RPMI8226 (cell line): Measurements from ENCODE around the gene C1QTNF3.
A peak's percentile ranks its signal among the peaks of the same experiment; 100 is the strongest.

Source experiments
- DNase-seq: peaks from one replicate; pipeline ENCODE4 v3.0.0-alpha.2; 2015

The C1QTNF3 gene

GRCh38 chr5:33985447-33985846 lies 57.6 kb downstream of the C1QTNF3 start:
- no peak for DNase-seq

DNA sequence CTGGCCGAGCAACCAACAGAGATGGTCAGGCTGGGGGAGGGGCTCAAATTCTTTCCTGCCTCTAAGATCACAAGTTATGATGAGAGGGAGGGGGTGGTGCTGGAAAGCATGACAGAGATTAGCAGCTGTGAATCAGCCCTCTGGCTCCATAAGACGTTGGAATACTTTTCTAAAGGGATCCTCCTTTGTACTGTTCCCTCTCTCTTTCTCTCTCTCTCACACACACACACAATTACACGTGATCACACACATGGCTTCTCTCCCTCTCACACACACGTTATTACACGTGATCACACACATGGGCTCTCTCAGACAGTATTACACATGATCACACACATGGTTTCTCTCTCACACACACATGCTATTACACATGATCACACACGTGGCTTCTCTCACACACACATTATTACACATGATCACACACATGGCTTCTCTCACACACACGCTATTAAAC lies 58.3 kb downstream of the C1QTNF3 start, which contains the start of gene SLC45A2:
TSS of gene SLC45A2 (minus strand) at position 23 of the 454 bp plus-strand sequence. CDS start 110 bp downstream, outside the sequence.
- no peak for DNase-seq

DNA sequence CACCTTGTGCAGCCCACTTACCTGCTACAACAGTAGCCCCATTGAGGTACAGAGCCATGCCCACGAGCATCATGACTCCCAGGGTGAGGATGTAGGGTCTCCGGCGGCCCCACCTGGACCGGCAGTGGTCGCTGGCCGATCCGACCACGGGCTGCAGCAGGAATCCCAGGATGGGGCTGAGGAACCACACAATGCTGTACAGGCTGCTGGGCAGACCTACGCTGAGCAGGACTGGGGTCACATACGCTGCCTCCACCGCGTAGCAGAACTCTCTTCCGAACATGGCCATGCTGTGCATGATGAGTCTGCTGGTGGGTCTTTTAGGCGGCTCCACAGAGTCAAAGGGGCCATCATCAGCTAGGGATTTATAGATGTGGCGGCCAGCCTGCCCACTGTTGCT lies 58.8 kb downstream of the C1QTNF3 start:
- DNase-seq, result no peak

GRCh38 chr5:33981408-33982162 lies 61.4 kb downstream of the C1QTNF3 start:
- no peak for DNase-seq

- no peak for DNase-seq
These were observed 63.0 kb downstream of the C1QTNF3 start for GRCh38 chr5:33980030-33980429.

GRCh38 chr5:33978306-33978705 lies 64.7 kb downstream of the C1QTNF3 start:
- no peak for DNase-seq

DNA sequence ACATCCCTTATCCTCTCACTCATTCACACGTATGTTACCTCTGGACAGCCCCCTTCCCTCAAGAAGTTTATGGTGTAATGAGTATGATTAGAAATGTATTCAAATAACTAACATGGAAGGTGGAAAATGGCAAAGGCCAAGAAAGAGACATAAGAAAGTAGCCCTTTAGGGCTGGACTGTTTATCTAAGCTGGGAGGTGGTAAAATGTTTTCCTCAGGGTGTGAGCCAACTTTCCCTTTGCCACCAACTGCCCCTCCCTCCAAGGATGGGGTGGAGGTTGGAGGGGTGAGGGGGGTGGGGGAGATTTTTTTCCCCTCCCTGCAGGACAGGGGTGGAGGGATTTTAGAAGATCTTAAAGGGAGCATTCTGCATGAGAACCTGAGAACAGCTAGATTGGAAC lies 66.7 kb downstream of the C1QTNF3 start:
- no peak for DNase-seq

DNA sequence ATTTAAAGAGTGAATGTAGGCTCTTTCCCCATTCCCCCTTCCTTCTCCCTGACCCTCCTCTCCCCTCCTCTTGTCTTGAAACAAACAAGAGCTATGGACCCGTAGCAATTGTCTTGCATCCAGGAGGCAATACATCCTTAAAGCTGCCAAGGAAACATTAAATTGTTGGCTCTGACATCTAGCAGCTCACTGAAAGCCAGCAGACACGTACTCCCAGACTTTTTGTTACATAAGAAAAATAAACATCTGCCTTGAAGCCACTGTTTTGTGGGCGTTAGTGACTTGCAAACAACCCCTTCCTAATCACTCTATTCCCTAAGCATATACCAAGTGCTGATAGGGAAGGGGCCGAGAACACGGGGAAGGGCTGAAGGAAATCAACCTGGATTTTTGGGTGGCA lies 67.2 kb downstream of the C1QTNF3 start:
- DNase-seq, result no peak

GRCh38 chr5:33973271-33973670 lies 69.7 kb downstream of the C1QTNF3 start:
- DNase-seq, result no peak

DNA sequence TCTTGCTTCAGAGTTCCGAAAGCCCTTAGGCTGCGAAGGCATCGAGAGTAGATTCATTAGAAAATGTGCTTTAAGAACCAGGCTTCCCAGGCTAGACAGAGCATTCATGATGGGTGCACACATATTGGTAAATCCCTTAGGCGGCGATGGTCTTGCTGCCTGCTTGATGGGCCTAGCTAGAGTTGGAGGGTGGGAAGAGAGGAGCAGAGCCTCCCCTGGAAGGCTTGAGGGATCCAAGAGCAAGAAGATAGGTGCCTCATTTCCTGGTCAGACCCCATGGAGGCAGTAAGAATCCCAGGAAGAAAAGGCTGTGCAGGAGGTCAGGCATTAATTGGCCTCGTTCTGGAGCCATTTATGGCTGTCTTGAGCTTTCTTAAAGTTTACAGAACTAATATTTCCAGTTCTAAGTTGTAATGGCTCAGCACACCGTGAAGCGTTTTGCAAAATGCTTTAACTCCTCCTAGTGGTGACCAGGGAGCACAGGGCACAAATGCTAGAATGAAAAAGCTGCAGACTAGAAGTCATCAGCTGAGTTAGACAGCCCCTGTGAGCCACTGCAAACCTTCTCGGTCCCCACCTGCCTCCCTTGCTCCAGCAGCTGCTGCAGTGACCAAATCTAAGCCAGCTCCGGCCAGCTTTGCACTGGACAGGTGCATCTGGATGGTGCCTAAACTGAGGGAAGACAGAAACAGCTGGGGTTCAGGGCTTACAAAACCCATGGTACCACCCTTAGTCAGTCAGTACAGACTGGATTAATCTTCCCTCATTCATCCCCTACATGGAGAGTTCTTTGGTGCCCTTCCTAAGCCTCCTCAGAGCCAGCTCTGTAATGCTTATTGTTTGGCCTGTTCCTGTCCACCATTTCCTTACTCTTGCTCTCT lies 73.2 kb downstream of the C1QTNF3 start:
- peak; percentile 8 for DNase-seq

DNA sequence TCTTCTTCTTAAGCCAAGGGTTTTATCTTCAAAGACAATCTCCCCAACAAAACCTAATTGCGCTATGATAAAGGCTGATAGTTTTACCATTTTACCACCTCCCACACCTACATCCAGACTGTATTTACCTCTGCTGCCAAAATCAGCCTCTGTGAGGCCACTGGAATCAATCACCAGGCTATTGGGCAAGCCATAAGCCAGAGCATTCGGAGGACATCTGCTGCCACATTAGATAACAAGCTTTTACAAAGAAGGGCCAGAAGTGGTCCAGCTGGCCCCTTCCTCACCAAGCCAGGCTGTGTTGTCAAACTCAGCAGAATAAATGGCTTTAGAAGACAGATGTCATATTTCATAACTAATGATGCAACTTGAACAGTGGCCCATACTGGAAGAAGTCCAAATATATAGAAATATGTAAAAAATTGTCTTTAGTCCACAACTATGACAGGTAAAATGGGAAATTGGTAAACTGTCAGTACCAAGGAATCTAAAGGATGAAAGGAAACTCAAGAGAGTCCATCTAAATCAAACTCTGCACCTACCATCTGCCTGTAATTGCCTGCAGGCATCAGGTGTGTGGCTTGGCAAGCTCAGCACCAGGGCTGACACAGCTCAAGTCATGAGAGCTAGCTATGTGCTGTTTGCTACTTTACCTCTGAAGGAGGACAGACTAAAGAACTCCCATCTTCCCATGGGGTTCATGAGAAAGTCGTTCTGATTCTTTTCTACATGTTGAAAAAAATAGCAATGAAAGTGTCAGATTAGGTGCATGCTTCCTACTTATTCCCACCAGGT lies 74.6 kb downstream of the C1QTNF3 start:
- DNase-seq, result no peak
